ENCODE data around the gene NCKAP1. TPM values are rescaled to one million over a fixed set of nuclear protein-coding genes. Genes with fewer than 3 reads are reported as not detected.

Gene NCKAP1
- total and polyA plus RNA-seq, 2 of the 4 experiments (the other 2 are of a cell fraction), result 91.1 to 160 TPM

DNA sequence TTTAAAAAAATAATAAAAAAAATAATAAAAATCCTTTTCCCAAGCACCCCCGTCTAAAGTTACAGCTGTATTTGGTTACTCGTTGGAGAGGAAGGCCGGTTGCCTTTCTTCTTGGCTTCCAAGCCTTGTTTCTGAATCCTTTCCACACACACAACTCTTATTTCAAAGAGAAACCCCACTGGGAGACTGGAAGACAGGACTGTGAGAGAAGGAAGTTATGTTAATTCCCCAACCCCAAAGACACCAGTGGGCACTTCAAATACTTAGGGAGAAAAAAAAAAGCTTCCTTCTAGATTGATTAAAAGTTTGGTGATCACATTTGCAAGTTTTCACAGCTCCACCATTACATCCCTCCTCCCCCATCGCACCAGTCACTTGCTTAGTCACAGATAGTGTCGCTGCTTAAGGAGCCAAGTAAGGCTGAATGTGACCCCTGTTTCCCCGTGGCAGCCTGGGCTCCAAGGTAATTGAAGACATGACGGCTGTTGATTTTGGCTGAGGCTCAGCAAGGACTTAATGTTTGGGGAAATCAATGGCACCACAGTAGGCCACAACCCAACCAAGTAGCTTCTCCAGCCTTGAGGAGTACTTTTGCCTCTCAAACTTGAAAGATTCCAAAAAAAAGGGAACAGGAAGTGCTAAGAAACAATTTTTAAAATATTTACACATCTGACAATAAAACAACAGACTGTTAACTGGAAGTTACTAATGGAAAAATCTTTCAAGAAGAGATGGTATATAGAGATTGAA lies 131.0 kb downstream of the NCKAP1 start (continued):
- TF ChIP-seq, protein P1, sequence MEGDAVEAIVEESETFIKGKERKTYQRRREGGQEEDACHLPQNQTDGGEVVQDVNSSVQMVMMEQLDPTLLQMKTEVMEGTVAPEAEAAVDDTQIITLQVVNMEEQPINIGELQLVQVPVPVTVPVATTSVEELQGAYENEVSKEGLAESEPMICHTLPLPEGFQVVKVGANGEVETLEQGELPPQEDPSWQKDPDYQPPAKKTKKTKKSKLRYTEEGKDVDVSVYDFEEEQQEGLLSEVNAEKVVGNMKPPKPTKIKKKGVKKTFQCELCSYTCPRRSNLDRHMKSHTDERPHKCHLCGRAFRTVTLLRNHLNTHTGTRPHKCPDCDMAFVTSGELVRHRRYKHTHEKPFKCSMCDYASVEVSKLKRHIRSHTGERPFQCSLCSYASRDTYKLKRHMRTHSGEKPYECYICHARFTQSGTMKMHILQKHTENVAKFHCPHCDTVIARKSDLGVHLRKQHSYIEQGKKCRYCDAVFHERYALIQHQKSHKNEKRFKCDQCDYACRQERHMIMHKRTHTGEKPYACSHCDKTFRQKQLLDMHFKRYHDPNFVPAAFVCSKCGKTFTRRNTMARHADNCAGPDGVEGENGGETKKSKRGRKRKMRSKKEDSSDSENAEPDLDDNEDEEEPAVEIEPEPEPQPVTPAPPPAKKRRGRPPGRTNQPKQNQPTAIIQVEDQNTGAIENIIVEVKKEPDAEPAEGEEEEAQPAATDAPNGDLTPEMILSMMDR (conservative IDR thresholded peaks at IDR 0.05; ENCODE audit: low read depth, low read length), result no peak

DNA sequence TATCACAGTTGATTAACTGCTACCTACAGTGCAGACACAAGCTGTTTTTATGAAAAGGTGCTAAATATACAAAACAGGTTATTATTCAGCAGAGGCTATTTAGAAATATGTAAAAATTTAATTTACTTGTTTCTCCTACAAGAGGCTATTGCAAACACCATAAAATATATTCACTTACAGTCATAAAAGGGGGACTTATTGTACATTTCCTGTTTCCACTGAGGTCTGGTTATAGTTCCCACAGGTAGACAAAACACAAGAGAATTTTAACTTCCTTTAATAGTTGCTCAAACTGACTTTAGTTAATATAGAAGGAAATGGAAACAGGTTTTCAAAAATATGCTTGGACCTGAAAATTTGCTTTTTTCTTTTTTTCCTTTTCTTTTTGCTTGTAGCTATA lies 131.8 kb downstream of the NCKAP1 start:
- ATAC-seq (ENCODE audit: low read depth) (no peak), DNase-seq (no peak)
- no peak overlapping the region for H2AK9ac ChIP-seq (replicated peaks; ENCODE audit: low read depth, low read length, poor library complexity)
- in situ Hi-C loops (cut with MboI; ENCODE audit: low sequenced_read_pairs), result no loop called here
- peaks cover 0 to 3% of the 10 kb centered on the region in 2 experiments; a peak in 1 of 4 replicates for H3K79me1 ChIP-seq (ENCODE audit: low read depth in 1 of 2, low read length in 2 of 2)
- peaks cover 2% of the 10 kb centered on the region; the same call in 1 of the 2 replicates for H3K9me3 ChIP-seq (ENCODE audit: control insufficient read depth, insufficient read depth, low read length)
- H2BK5ac ChIP-seq (ENCODE audit: low read depth, low read length, poor library complexity, severe bottlenecking), result no peak overlapping the region
- H3K9ac ChIP-seq (ENCODE audit: low read depth, low read length), result no peak overlapping the region
- no peak overlapping the region for H3K18ac ChIP-seq (ENCODE audit: low read depth, low read length)
- H3K27ac ChIP-seq (ENCODE audit: insufficient read depth, low read length), result no peak overlapping the region
- H3K56ac ChIP-seq (ENCODE audit: extremely low read depth, insufficient read depth, low read length), result no peak overlapping the region
- ChIA-PET POLR2A (ENCODE audit: unreplicated experiment) (no interaction called here), CTCF (interaction anchor here (0.7 kb wide), 1 partner anchor 22 kb away, joined by 4 read pairs; no protein-coding TSS in a partner anchor)
- dilution Hi-C loops (cut with HindIII; ENCODE audit: low sequenced_read_pairs, unreplicated experiment), result no loop called here
- H4K5ac ChIP-seq (ENCODE audit: low read depth, low read length), result no peak overlapping the region
- no peak overlapping the region for H3K4me3 ChIP-seq (ENCODE audit: insufficient read depth, low read depth, low read length)
- peaks cover 11% of the 10 kb centered on the region for H3K36me3 ChIP-seq (ENCODE audit: control insufficient read depth, insufficient read depth, low read length)
- H3K4me1 ChIP-seq (ENCODE audit: control insufficient read depth, insufficient read depth, low read length), result peaks cover 2% of the 10 kb centered on the region; the same call in 1 of the 2 replicates
- no peak overlapping the region for H4K91ac ChIP-seq (ENCODE audit: insufficient read depth, low read depth, low read length)
- H2BK15ac ChIP-seq (ENCODE audit: low read depth, low read length), result no peak overlapping the region
- no TSS peak for BruUV-seq (replicated peaks)
- no peaks in the 10 kb centered on the region for H3K27me3 ChIP-seq (ENCODE audit: control insufficient read depth, insufficient read depth, low read length)
- no peak overlapping the region for H3K4ac ChIP-seq (ENCODE audit: low read depth, low read length)
- no peak overlapping the region for H2BK20ac ChIP-seq (ENCODE audit: low read depth, low read length)
- peaks cover 2% of the 10 kb centered on the region for H3K9me1 ChIP-seq (ENCODE audit: insufficient read depth, low read length)
- H4K8ac ChIP-seq (ENCODE audit: low read depth in 2 of 2, low read length in 2 of 2), result no peak overlapping the region
- H4K20me1 ChIP-seq (ENCODE audit: insufficient read depth, low read length), result no peaks in the 10 kb centered on the region
- no peak overlapping the region for H2BK120ac ChIP-seq (ENCODE audit: low read depth, low read length)
- intact Hi-C loops (cut with micrococcal nuclease), result no loop called here
- H3K14ac ChIP-seq (replicated peaks; ENCODE audit: low read depth, low read length), result no peak overlapping the region
- H2AFZ ChIP-seq (replicated peaks; ENCODE audit: low read length, poor library complexity), result no peak overlapping the region
- no peak overlapping the region for H2AK5ac ChIP-seq (ENCODE audit: low read depth, low read length)
- H3K23ac ChIP-seq (ENCODE audit: low read depth, low read length), result no peak overlapping the region
- H3K4me2 ChIP-seq (ENCODE audit: low read depth, low read length), result no peak overlapping the region
- TF ChIP-seq FOS (IDR thresholded peaks at IDR 0.05; ENCODE audit: low read depth, low read length), result no peak
- no peak for TF ChIP-seq ELK1 (IDR thresholded peaks at IDR 0.05; ENCODE audit: borderline replicate concordance, low read depth, low read length)
- no peak for TF ChIP-seq MXI1 (IDR thresholded peaks at IDR 0.05; ENCODE audit: borderline replicate concordance, low read depth, low read length)
- TF ChIP-seq MAFK (IDR thresholded peaks at IDR 0.05; ENCODE audit: low read depth, low read length), result no peak
- TF ChIP-seq, protein P1 (conservative IDR thresholded peaks at IDR 0.05; ENCODE audit: low read depth, low read length), result no peak
- TF ChIP-seq POLR2A (IDR thresholded peaks at IDR 0.05; ENCODE audit: low read depth, low read length), result no peak
- TF ChIP-seq CEBPB (IDR thresholded peaks at IDR 0.05; ENCODE audit: low read depth, low read length), result no peak
- TF ChIP-seq USF2 (IDR thresholded peaks at IDR 0.05; ENCODE audit: low read depth, low read length), result no peak
- TF ChIP-seq RCOR1 (IDR thresholded peaks at IDR 0.05; ENCODE audit: insufficient replicate concordance, low read length), result no peak
- TF ChIP-seq BHLHE40 (IDR thresholded peaks at IDR 0.05; ENCODE audit: low read depth, low read length), result no peak
